Measurements from ENCODE around the gene SCYGR2.

DNA sequence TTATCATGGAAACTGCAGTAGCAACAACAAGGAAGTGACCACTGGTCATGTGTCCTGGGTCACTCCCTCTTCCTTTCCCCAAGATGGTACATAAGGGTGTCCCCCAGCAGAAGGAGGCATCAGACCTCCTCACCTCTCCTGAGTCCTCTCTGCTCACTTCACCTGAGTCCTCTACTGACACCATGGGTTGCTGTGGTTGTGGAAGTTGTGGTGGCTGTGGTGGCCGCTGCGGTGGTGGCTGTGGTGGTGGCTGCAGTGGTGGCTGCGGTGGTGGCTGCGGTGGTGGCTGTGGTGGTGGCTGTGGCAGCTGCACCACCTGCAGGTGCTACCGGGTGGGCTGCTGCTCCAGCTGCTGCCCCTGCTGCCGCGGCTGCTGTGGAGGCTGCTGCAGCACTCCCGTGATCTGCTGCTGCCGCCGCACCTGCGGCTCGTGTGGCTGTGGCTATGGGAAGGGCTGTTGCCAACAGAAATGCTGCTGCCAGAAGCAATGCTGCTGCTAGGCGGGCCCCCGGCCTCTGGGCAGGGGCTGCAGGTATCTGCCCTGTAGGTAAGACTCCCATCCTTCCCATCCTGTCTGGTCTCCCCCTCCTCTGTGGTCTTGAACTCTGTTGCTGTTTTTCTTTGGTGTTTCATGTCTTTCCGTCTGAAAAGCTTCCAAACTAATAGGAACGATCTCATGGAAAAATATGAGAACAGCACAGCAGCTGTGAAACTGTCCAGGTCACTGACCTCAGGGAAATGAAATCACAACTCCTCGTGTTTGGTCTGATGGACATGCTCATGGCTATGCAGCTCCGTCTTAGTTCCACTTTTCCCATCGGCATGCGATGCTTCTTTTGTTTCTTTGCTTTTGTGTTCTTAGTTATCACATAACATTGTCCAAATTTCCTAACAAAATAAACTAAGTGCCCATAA is 18.9 kb downstream of the SCYGR2 start, which contains the start of gene SCYGR4:
- TF ChIP-seq EZH2phosphoT487 (IDR thresholded peaks at IDR 0.05; ENCODE audit: borderline replicate concordance) (no peak), EZH2 (IDR thresholded peaks at IDR 0.05) (no peak), SP1 (IDR thresholded peaks at IDR 0.05; ENCODE audit: low read depth) (no peak), ZFX (IDR thresholded peaks at IDR 0.05) (no peak), RAD21 (IDR thresholded peaks at IDR 0.05; ENCODE audit: low read depth) (no peak), SIN3A (IDR thresholded peaks at IDR 0.05; ENCODE audit: low read depth) (no peak), EGR1 (IDR thresholded peaks at IDR 0.05; ENCODE audit: low read depth) (no peak), YY1 (IDR thresholded peaks at IDR 0.05; ENCODE audit: extremely low read depth, insufficient replicate concordance, low read depth, low read length) (no peak), TCF7L2 (IDR thresholded peaks at IDR 0.05; ENCODE audit: borderline replicate concordance, extremely low read depth, insufficient read depth, insufficient read length) (no peak), POLR2A (IDR thresholded peaks at IDR 0.05; ENCODE audit: borderline replicate concordance, extremely low read depth, insufficient read depth, insufficient read length) (no peak)
- TF ChIP-seq, protein P1, sequence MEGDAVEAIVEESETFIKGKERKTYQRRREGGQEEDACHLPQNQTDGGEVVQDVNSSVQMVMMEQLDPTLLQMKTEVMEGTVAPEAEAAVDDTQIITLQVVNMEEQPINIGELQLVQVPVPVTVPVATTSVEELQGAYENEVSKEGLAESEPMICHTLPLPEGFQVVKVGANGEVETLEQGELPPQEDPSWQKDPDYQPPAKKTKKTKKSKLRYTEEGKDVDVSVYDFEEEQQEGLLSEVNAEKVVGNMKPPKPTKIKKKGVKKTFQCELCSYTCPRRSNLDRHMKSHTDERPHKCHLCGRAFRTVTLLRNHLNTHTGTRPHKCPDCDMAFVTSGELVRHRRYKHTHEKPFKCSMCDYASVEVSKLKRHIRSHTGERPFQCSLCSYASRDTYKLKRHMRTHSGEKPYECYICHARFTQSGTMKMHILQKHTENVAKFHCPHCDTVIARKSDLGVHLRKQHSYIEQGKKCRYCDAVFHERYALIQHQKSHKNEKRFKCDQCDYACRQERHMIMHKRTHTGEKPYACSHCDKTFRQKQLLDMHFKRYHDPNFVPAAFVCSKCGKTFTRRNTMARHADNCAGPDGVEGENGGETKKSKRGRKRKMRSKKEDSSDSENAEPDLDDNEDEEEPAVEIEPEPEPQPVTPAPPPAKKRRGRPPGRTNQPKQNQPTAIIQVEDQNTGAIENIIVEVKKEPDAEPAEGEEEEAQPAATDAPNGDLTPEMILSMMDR (IDR thresholded peaks at IDR 0.05 in 2 of 3, conservative IDR thresholded peaks at IDR 0.05 in 1 of 3; ENCODE audit: borderline replicate concordance in 1 of 3, insufficient read depth in 1 of 3, low read depth in 2 of 3, low read length in 2 of 3): no peak
- TF ChIP-seq, protein P2, sequence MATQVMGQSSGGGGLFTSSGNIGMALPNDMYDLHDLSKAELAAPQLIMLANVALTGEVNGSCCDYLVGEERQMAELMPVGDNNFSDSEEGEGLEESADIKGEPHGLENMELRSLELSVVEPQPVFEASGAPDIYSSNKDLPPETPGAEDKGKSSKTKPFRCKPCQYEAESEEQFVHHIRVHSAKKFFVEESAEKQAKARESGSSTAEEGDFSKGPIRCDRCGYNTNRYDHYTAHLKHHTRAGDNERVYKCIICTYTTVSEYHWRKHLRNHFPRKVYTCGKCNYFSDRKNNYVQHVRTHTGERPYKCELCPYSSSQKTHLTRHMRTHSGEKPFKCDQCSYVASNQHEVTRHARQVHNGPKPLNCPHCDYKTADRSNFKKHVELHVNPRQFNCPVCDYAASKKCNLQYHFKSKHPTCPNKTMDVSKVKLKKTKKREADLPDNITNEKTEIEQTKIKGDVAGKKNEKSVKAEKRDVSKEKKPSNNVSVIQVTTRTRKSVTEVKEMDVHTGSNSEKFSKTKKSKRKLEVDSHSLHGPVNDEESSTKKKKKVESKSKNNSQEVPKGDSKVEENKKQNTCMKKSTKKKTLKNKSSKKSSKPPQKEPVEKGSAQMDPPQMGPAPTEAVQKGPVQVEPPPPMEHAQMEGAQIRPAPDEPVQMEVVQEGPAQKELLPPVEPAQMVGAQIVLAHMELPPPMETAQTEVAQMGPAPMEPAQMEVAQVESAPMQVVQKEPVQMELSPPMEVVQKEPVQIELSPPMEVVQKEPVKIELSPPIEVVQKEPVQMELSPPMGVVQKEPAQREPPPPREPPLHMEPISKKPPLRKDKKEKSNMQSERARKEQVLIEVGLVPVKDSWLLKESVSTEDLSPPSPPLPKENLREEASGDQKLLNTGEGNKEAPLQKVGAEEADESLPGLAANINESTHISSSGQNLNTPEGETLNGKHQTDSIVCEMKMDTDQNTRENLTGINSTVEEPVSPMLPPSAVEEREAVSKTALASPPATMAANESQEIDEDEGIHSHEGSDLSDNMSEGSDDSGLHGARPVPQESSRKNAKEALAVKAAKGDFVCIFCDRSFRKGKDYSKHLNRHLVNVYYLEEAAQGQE (IDR thresholded peaks at IDR 0.05; ENCODE audit: low read depth): no peak
- TF ChIP-seq, protein P3, sequence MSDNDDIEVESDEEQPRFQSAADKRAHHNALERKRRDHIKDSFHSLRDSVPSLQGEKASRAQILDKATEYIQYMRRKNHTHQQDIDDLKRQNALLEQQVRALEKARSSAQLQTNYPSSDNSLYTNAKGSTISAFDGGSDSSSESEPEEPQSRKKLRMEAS (IDR thresholded peaks at IDR 0.05): no peak
